ENCODE measurements around the gene HTR7.

Gene HTR7

DNA sequence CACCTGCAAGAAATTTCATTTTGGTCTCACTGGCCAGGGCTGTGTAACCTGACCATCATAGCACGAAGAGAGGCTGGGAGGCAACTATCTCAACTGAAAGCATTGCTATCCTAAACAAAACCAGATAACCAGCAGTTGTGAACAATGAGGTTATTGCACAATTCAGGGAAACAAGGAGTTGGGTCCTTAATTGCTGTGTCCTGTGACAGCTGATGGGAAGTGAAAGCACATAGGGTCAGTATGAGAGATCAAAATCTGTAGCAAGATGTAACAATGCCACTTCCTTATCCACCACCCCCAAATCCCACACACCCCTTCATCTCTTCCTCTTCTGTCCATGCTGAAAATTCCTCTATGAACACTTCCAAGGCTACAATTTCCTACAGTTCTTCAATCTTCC, 80.2 kb downstream of the HTR7 start:
- TF ChIP-seq, protein P1, sequence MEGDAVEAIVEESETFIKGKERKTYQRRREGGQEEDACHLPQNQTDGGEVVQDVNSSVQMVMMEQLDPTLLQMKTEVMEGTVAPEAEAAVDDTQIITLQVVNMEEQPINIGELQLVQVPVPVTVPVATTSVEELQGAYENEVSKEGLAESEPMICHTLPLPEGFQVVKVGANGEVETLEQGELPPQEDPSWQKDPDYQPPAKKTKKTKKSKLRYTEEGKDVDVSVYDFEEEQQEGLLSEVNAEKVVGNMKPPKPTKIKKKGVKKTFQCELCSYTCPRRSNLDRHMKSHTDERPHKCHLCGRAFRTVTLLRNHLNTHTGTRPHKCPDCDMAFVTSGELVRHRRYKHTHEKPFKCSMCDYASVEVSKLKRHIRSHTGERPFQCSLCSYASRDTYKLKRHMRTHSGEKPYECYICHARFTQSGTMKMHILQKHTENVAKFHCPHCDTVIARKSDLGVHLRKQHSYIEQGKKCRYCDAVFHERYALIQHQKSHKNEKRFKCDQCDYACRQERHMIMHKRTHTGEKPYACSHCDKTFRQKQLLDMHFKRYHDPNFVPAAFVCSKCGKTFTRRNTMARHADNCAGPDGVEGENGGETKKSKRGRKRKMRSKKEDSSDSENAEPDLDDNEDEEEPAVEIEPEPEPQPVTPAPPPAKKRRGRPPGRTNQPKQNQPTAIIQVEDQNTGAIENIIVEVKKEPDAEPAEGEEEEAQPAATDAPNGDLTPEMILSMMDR (IDR thresholded peaks at IDR 0.05; ENCODE audit: low read depth, low read length): no peak
- H3K4me3 ChIP-seq (ENCODE audit: low read depth, low read length): no peak overlapping the region

DNA sequence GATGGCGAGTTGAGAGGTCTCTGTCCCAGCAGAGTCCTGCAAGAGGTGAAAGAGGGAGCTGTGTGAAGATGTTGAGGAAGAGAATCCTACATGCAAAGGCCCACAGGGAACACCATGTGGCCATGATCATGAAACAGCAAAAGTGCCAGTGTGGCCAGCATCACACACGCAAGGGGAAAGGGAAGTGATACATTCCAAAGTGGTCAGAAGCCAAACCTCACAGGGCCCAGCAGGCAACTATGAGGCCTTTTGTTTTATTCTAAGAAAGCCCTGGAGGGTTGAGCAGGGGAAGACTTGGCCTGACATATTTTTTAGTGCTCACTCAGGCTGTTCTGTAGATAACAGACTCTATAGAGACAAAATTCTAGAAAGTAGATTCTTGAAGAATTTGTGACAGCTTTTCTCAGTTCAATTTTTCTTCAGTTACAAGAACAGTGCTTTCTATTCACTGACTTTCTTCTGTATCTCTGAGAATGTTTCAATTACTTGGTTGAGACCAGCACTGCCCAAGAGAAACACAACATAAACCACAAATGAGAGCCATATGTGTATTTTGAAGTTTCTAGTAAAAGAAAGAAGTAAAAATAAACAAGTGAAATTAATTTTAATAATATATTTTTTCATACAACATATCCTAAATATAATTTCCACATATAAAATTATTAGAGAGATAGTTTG, 82.3 kb downstream of the HTR7 start:
- TF ChIP-seq, protein P1 (IDR thresholded peaks at IDR 0.05; ENCODE audit: low read depth, low read length): no peak
- no peak overlapping the region for H3K4me3 ChIP-seq (ENCODE audit: low read depth, low read length)

DNA sequence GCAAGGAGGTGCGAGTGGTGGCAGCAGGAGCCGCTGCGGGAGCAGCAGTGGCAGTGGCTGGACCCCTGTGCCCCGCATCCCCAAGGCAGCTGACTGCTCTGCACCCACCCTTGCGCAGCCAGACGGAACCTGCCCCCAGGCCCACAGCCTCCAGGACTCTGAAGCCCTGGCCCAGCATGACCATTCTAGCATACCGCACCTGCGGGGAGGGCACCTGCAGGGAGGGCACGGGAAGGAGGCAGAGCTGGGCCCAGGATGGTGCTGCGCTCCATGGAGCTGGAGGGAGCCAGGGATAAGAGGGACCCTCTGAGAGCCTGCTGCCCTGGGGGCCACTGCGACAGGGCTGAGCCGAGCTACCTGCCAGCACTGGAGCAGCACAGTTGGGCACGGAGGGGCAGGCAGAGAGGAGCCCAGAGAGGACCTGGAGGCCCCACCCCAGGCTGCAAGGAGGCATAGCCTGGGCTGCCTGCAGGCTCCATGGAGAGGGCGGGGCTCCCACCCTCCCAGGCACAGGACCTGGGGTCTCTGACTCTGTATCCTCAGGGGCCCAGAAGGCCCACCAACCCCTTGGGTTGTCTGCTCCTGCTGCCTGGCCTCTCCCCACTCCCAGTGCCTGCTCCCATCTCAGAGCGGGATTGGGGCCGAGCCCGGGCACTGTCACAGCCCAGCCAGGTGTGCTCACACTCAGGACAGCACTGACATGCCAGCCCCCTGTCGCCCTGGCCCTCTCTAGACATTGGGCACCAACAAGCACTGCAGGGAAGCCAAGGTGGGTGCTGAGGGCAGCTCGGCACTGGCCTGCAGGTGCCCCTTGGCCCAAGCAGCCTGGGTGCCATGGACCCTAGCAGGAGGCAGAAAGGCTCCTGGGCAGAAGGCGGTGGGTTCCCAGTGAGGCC, 87.6 kb downstream of the HTR7 start:
- no peak overlapping the region for H3K4me3 ChIP-seq (ENCODE audit: low read depth, low read length)
- TF ChIP-seq, protein P1 (IDR thresholded peaks at IDR 0.05; ENCODE audit: low read depth, low read length): no peak

DNA sequence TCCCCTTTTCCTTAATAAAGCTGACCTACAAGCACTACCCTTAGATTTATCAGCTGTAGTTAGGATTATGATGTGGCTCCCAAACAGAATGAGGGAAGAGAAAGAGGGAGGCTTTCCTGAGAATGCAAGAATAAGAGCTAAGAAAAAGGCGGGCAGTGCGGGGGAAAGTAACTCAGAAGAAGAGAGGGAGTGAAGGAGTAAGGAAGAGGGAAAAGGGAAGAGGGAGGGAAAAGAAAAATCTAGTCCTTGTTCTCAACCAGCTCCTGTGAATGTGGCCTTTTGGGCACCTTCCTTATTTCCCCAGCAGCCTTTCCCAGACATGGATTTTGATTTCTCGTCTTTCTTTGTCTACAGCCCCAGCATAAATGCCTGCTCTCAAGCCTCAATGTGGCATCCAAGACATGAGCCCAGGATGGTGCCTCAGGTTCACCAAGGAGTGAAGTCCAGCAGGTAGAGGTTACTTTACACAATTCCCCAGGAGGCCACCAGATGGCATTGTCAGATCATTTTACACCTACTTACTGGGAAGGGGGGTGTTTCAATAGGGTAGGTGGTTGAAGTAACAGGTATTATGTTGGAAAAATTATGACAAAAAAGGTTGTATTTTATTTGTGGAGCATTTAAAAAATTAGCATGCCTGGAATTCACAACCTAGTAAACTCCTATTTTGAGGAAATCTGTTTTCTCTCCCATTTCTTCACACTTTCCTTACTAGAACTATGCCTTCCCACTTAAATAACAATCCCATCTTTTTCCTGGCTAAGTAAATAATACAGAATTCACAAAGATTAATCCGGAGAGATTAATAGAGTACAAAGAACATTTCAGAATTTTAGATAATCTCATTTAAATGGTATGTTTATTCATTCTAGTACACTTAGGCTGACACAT, 106.5 kb downstream of the HTR7 start:
- H3K4me3 ChIP-seq (ENCODE audit: low read depth, low read length): no peak overlapping the region
- TF ChIP-seq, protein P1 (IDR thresholded peaks at IDR 0.05; ENCODE audit: low read depth, low read length): peak; percentile 60

DNA sequence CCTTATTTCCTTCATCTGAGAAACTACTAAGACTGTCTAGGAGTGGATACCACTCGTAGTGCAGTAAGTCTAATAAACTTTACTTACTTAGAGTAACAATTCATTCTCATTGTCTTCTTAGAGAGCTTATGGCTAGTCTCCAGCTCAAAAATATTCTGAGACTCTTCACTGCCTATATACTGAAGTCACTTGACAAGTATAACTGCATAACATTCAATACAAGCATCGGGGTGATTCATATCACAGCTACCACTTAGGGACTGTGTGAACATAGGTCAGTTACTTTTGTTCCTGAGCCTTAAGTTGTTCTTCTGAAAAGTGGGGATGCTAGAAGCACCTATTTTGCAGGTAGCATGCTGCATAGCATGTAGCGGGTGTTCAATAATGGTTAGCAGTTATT, 111.0 kb downstream of the HTR7 start:
- TF ChIP-seq, protein P1 (IDR thresholded peaks at IDR 0.05; ENCODE audit: low read depth, low read length): no peak
- no peak overlapping the region for H3K4me3 ChIP-seq (ENCODE audit: low read depth, low read length)

DNA sequence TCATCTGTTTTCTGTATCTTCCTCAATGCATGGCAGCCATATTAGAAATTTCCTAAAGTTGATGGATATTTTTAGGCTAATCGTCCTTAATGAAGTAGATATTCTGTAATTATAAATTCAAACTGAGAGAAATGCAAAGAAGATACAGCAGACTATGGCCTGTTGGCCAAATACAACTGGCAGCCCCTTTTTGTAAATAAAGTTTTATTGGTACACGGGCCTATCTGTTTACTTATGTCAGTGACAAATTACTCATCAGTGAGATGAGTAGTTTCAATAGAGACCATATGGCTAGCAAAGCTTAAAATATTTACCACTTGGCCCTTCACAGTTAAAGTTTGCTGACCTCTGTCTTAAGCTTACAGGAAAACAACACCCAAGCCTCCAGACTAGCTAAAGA, 112.3 kb downstream of the HTR7 start:
- TF ChIP-seq, protein P1 (IDR thresholded peaks at IDR 0.05; ENCODE audit: low read depth, low read length): no peak
- H3K4me3 ChIP-seq (ENCODE audit: low read depth, low read length): no peak overlapping the region
